GM06990 (cell line): ENCODE results near the gene SLC19A3.
A peak's percentile ranks its signal among the peaks of the same experiment; 100 is the strongest.
"Not testable (repeated sequence)": the region's sequence is repeated elsewhere in the genome, so short reads cannot be mapped to it uniquely, and the experiment has no call there.

ENCODE experiments used
- DNase-seq: peaks from one replicate; pipeline ENCODE4 v3.0.0-alpha.2; 2011; ENCODE audit not compliant: insufficient read length; ENCODE audit errors: extremely low read depth
- H3K27me3 ChIP-seq: replicated peaks from 2 replicates; pipeline ENCODE4 v1.6.0; 2011; ENCODE audit warnings: low read length; ENCODE audit not compliant: control insufficient read depth, insufficient read depth
- H3K36me3 ChIP-seq: 2 replicates; pipeline ENCODE4 v1.5.1; 2011; ENCODE audit warnings: low read length; ENCODE audit not compliant: control insufficient read depth, insufficient read depth
- H3K4me3 ChIP-seq: replicated peaks from 2 replicates; pipeline ENCODE4 v1.5.1; 2011; ENCODE audit warnings: low read depth, mild to moderate bottlenecking, control low read depth, low read length
- CTCF ChIP-seq: IDR thresholded peaks from 2 replicates; pipeline ENCODE4 v1.5.1; 2011; ENCODE audit warnings: low read length, control low read depth, mild to moderate bottlenecking, inconsistent platforms; ENCODE audit not compliant: insufficient read depth, poor library complexity, severe bottlenecking

Gene SLC19A3

GRCh38 chr2:227748079-227748478 is 30.3 kb upstream of the SLC19A3 start:
- no peak overlapping the region for H3K4me3 ChIP-seq
- TF ChIP-seq CTCF = peak; percentile 60
- no peaks in the 10 kb centered on the region for H3K27me3 ChIP-seq
- no peaks in the 10 kb centered on the region for H3K36me3 ChIP-seq
- no peak for DNase-seq

GRCh38 chr2:227745594-227745993 is 27.8 kb upstream of the SLC19A3 start, which contains the start of gene SCYGR8:
Gene SCYGR8, plus strand, starts transcription at chr2:227745894. Its CDS starts 0 bp downstream, at chr2:227745894.
- Histone ChIP-seq H3K4me3 (no peak within 1 kb of the TSS), H3K27me3 (no peaks in the 10 kb centered on the region), H3K36me3 (no peaks in the 10 kb centered on the region)
- TF ChIP-seq CTCF = no peak
- no peak for DNase-seq

GRCh38 chr2:227740705-227741104 is 22.9 kb upstream of the SLC19A3 start:
- TF ChIP-seq CTCF = peak; percentile 35
- not testable (repeated sequence) for H3K4me3 ChIP-seq, DNase-seq, H3K36me3 ChIP-seq, H3K27me3 ChIP-seq

- TF ChIP-seq CTCF = no peak
- no peak for DNase-seq
- Histone ChIP-seq H3K4me3 (no peak overlapping the region), H3K36me3 (no peaks in the 10 kb centered on the region), H3K27me3 (no peaks in the 10 kb centered on the region; the same call in 1 of the 2 replicates)
These were observed 21.5 kb upstream of the SLC19A3 start for GRCh38 chr2:227739351-227739750.

DNA sequence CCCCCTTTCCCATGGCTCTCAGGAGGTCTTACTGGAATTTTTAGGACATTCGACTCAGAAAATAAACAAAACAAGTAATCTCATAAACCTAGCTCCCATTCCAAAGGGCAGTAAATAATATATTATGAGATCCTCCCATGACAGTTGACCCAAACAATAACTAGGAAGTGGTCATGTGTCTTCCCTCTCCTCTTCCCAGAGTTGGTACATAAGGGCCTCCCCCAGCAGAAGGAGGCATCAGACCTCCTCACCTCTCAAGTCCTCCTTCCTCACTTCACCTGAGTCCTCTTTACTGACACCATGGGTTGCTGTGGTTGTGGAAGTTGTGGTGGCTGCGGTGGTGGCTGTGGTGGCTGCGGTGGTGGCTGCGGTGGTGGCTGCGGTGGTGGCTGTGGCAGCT is 10.2 kb upstream of the SLC19A3 start, which contains the start of gene SCYGR7:
TSS of gene SCYGR7 (plus strand) at position 301 of the 400 bp plus-strand sequence. CDS start at position 301, 0 bp downstream.
- Histone ChIP-seq H3K4me3 (no peak within 1 kb of the TSS), H3K36me3 (no peaks in the 10 kb centered on the region), H3K27me3 (no peaks in the 10 kb centered on the region)
- DNase-seq = no peak
- no peak for TF ChIP-seq CTCF
